Progenitor cell of endocrine pancreas (in vitro differentiated cells): ENCODE data around the gene DNAJC6. TPM values are rescaled to one million over a fixed set of nuclear protein-coding genes. Genes with fewer than 3 reads are reported as not detected.

Experiments used
- DNase-seq: peaks from one replicate; pipeline ENCODE4 v3.0.0; 2021; ENCODE audit warnings: low spot score; ENCODE audit not compliant: unreplicated experiment
- H3K27ac Mint-ChIP-seq: 2 replicates; pipeline ENCODE4 v1.8.0; 2021; ENCODE audit warnings: mild to moderate bottlenecking, moderate library complexity, mixed read lengths
- H3K27me3 Mint-ChIP-seq: 2 replicates; pipeline ENCODE4 v1.8.0; 2021; ENCODE audit warnings: mixed read lengths
- H3K36me3 Mint-ChIP-seq: 2 replicates; pipeline ENCODE4 v1.8.0; 2022; ENCODE audit warnings: mixed read lengths; ENCODE audit not compliant: insufficient read depth
- H3K4me1 Mint-ChIP-seq: 2 replicates; pipeline ENCODE4 v1.8.0; 2021; ENCODE audit warnings: low read depth, mixed read lengths
- H3K4me3 Mint-ChIP-seq: 2 replicates; pipeline ENCODE4 v1.8.0; 2021; ENCODE audit warnings: low read depth, mild to moderate bottlenecking, moderate library complexity, mixed read lengths
- H3K9me3 Mint-ChIP-seq: 2 replicates; pipeline ENCODE4 v1.8.0; 2021; ENCODE audit warnings: low read depth, mixed read lengths
- total RNA-seq: library from RNA; stranded (reverse); gene quantifications from 2 replicates; pipeline ENCODE4 v1.2.1, GENCODE V29; 2021
- TF ChIP-seq, protein P1 (sequence below): fragments of 200-600 bp; sonication (generic); IDR thresholded peaks from one replicate; pipeline ENCODE4 v1.5.0; 2021; ENCODE audit warnings: antibody characterized with exemption, mild to moderate bottlenecking; ENCODE audit not compliant: unreplicated experiment

The DNAJC6 gene
- total RNA-seq, 1 donor from 2014 or later: 7.1 TPM

DNA sequence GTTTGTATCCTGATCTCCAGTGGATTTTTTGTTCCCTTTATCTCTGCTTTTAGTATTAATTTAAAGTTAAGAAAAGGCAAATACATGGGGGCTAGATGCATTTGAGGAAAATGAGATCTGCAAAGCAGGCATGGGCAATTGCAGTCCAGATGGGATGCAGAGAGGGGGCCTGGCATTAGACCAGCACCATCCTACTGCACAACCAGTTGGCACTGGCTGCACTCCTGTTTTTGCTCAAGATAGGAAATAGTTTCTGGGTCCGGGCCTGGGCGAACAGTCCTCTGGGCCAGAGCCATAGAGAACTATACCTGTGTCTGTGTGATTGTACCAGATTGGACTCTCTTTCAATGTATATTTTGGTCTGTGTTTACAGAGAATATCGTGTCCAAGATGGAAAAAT, 77.1 kb downstream of the DNAJC6 start:
- Mint-ChIP-seq H3K27ac (no peak overlapping the region), H3K9me3 (peaks cover 3% of the 10 kb centered on the region), H3K4me3 (no peak overlapping the region), H3K4me1 (no peaks in the 10 kb centered on the region), H3K27me3 (no peaks in the 10 kb centered on the region), H3K36me3 (peaks cover 9% of the 10 kb centered on the region)
- no peak for DNase-seq
- TF ChIP-seq, protein P1, sequence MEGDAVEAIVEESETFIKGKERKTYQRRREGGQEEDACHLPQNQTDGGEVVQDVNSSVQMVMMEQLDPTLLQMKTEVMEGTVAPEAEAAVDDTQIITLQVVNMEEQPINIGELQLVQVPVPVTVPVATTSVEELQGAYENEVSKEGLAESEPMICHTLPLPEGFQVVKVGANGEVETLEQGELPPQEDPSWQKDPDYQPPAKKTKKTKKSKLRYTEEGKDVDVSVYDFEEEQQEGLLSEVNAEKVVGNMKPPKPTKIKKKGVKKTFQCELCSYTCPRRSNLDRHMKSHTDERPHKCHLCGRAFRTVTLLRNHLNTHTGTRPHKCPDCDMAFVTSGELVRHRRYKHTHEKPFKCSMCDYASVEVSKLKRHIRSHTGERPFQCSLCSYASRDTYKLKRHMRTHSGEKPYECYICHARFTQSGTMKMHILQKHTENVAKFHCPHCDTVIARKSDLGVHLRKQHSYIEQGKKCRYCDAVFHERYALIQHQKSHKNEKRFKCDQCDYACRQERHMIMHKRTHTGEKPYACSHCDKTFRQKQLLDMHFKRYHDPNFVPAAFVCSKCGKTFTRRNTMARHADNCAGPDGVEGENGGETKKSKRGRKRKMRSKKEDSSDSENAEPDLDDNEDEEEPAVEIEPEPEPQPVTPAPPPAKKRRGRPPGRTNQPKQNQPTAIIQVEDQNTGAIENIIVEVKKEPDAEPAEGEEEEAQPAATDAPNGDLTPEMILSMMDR: no peak

DNA sequence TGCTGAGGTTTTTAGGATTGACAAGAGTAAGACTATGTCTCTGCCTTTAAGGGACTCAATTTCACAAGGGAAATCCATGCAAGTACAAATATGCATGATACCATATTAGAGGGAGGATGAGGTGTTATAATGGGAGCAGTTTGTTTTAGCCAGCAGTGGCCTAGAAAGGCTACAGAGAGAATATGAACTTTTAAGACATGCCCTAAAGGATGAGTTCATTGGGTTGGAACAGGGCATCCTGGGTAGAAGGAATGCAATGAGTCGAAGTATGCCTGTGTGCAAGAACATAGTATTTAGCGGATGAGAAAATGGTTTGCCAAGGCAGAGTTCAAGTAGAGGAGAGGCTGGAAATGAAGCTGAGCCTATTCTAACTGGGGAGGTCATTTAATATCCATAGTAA, 78.5 kb downstream of the DNAJC6 start:
- H3K4me1 Mint-ChIP-seq: no peaks in the 10 kb centered on the region
- TF ChIP-seq, protein P1: no peak
- H3K27me3 Mint-ChIP-seq: no peaks in the 10 kb centered on the region
- peaks cover 7% of the 10 kb centered on the region for H3K36me3 Mint-ChIP-seq
- DNase-seq: no peak
- no peak overlapping the region for H3K4me3 Mint-ChIP-seq
- H3K27ac Mint-ChIP-seq: no peak overlapping the region
- H3K9me3 Mint-ChIP-seq: peaks cover 3% of the 10 kb centered on the region

DNA sequence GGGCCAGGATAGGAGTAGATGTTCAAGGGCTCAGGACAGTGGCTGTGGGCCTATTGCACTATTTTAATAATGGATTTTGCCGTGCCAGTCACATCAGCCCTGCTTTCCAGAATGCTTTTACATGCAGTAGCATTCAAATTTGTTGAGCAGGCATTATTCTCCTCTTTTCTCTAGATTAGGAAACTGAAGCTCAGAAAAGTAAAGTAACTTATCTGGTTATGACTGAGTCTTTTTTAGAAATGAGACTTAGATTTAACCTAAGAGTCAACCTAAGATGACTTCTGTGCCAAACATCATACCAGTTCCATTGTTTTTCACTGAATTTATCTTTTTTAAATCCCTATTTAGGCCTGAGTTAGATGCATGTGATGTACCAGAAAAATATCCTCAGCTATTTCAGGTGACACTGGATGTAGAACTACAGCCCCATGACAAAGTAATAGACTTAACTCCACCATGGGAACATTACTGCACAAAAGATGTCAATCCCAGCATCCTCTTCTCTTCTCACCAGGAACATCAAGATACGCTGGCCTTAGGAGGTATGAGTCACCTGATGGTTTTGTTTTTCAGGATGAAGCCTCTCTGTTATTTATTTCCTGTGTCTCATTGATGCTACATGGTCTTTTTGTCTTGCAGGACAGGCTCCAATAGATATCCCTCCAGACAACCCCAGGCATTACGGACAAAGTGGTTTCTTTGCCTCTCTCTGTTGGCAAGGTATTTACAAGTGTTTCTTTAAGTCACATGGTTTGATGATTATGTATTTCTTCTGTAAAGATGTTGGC, 79.8 kb downstream of the DNAJC6 start:
- peaks cover 3% of the 10 kb centered on the region for H3K9me3 Mint-ChIP-seq
- H3K27me3 Mint-ChIP-seq: no peaks in the 10 kb centered on the region
- no peaks in the 10 kb centered on the region for H3K4me1 Mint-ChIP-seq
- H3K27ac Mint-ChIP-seq: no peak overlapping the region
- no peak for DNase-seq
- no peak overlapping the region for H3K4me3 Mint-ChIP-seq
- TF ChIP-seq, protein P1: no peak
- peaks cover 6% of the 10 kb centered on the region for H3K36me3 Mint-ChIP-seq

DNA sequence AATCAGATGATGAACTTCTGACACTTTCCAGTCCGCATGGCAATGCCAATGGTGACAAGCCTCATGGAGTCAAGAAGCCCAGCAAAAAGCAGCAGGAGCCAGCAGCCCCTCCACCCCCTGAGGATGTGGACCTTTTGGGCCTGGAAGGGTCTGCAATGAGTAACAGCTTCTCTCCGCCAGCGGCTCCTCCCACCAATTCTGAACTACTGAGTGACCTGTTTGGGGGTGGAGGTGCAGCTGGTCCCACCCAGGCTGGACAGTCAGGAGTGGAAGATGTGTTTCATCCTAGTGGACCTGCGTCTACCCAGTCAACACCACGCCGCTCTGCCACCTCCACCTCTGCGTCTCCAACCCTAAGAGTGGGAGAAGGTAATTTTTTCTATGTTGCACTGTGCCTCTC, 83.2 kb downstream of the DNAJC6 start:
- no peak for DNase-seq
- Mint-ChIP-seq H3K27me3 (no peaks in the 10 kb centered on the region), H3K27ac (no peak overlapping the region), H3K4me1 (no peaks in the 10 kb centered on the region), H3K9me3 (no peaks in the 10 kb centered on the region), H3K36me3 (peaks cover 2% of the 10 kb centered on the region), H3K4me3 (no peak overlapping the region)
- TF ChIP-seq, protein P1: no peak

DNA sequence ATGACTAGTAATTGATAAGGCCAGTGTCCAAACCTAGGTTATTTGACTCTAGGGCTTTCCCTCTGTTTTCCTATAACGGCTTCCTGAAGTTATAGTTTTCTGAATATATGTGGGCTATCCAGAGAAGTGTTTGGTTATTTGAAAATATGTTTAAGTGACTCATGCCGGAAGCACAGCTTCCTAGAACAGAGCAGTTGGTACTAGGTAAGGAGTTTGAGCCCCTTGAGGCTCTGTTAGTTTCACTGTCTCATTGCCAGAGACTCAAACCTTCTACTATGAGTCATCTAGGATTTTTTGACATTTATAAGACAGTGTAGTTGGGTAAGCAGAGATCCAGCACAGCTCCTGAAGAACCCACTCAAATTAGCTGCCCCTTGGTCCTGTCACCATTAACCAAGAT, 84.0 kb downstream of the DNAJC6 start:
- Mint-ChIP-seq H3K9me3 (no peaks in the 10 kb centered on the region), H3K4me1 (no peaks in the 10 kb centered on the region), H3K27me3 (no peaks in the 10 kb centered on the region), H3K27ac (no peak overlapping the region), H3K4me3 (no peak overlapping the region), H3K36me3 (peaks cover 2% of the 10 kb centered on the region)
- TF ChIP-seq, protein P1: no peak
- DNase-seq: no peak
